GM12891 (cell line): ENCODE data around the gene SNX22.

Experiments
- POLR2A ChIP-seq: IDR thresholded peaks from 2 replicates; pipeline ENCODE4 v1.6.1; 2011; ENCODE audit warnings: low read depth, low read length, control low read depth
- POLR2AphosphoS5 ChIP-seq: IDR thresholded peaks from 2 replicates; pipeline ENCODE4 v1.6.1; 2011; ENCODE audit warnings: low read depth, low read length, control low read depth
- TAF1 ChIP-seq: IDR thresholded peaks from 2 replicates; pipeline ENCODE4 v1.6.1; 2011; ENCODE audit warnings: low read depth, low read length, control low read depth

DNA sequence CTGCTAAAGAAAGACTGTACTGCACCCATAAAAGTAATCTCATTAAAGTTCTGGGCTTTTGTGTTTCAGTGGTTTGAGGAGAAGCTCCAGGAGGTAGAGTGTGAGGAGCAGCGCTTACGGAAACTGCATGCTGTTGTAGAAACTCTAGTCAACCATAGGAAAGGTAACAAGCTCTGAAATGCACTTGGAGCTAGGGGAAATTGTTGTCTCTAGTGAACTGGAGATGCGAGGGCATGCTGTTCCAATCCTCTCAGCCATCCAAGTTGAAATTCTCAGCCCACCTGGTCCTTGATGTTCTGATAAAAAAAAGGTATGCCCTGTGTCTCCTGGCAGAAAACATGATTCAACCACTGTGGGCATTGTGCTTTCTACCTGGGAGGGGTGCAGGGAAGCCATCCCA, 21.4 kb upstream of the SNX22 start:
- TF ChIP-seq POLR2A = no peak
- TF ChIP-seq POLR2AphosphoS5 = no peak
- TF ChIP-seq TAF1 = no peak
